HG03025 (cell line): Measurements from ENCODE around the gene KRT80.
"Not testable (repeated sequence)": the region's sequence is repeated elsewhere in the genome, so short reads cannot be mapped to it uniquely, and the experiment has no call there.

Source experiments
- ATAC-seq: cut with Tn5 transposase; IDR thresholded peaks from one replicate; pipeline ENCODE4 v1.9.1; 2021; ENCODE audit warnings: mild to moderate bottlenecking, moderate library complexity; ENCODE audit not compliant: unreplicated experiment, low FRiP score

KRT80 gene

GRCh38 chr12:52191841-52192791, at the start of gene KRT80:
Gene KRT80 (minus strand): TSS chr12:52192014. CDS start chr12:52191902, 112 bp downstream.
- ATAC-seq, result no peak

GRCh38 chr12:52241205-52241842, 49.5 kb upstream of the KRT80 start:
- no peak for ATAC-seq

GRCh38 chr12:52240247-52240646, 48.4 kb upstream of the KRT80 start:
- ATAC-seq, result not testable (repeated sequence)

GRCh38 chr12:52239767-52240166, 48.0 kb upstream of the KRT80 start:
- no peak for ATAC-seq

- ATAC-seq, result no peak
Measured at GRCh38 chr12:52238916-52239646, 47.3 kb upstream of the KRT80 start.

- no peak for ATAC-seq
Measured at GRCh38 chr12:52238207-52238840, 46.5 kb upstream of the KRT80 start.

- ATAC-seq, result no peak
Measured at GRCh38 chr12:52236386-52237050, 44.7 kb upstream of the KRT80 start.

- ATAC-seq, result no peak
Measured at GRCh38 chr12:52235822-52236361, 44.1 kb upstream of the KRT80 start.

GRCh38 chr12:52235001-52235764, 43.4 kb upstream of the KRT80 start:
- no peak for ATAC-seq

GRCh38 chr12:52234223-52234810, 42.5 kb upstream of the KRT80 start:
- ATAC-seq, result no peak

GRCh38 chr12:52233462-52234207, 41.8 kb upstream of the KRT80 start:
- ATAC-seq, result no peak

GRCh38 chr12:52232674-52233461, 41.1 kb upstream of the KRT80 start, which contains the start of gene KRT7:
Gene KRT7 (plus strand): TSS chr12:52233243. CDS start chr12:52233297, 54 bp downstream.
- ATAC-seq, result no peak

- ATAC-seq, result no peak
Measured at GRCh38 chr12:52232203-52232673, 40.4 kb upstream of the KRT80 start.

- no peak for ATAC-seq
Measured at GRCh38 chr12:52231305-52232202, 39.7 kb upstream of the KRT80 start.

GRCh38 chr12:52230364-52231281, 38.8 kb upstream of the KRT80 start:
- ATAC-seq, result no peak
